PC-3 (cell line): ENCODE results near the gene PPIL1. TPM values are rescaled to one million over a fixed set of nuclear protein-coding genes. Genes with fewer than 3 reads are reported as not detected.
A peak's percentile ranks its signal among the peaks of the same experiment; 100 is the strongest.

ENCODE experiments used
- ATAC-seq: fragments of 200-7000 bp; cut with Tn5 transposase; 2 replicates; pipeline ENCODE4 v1.9.1; 2020; ENCODE audit warnings: mild to moderate bottlenecking, moderate library complexity
- BruUV-seq: library from RNA; stranded (reverse); fragments of 400-500 nt; replicated peaks from 2 replicates; lab custom pipeline; 2021; lab: Mats Ljungman, UMichigan
- CTCF ChIA-PET: fragments of 300-600 bp; sonication (Branson Sonifier 250); formaldehyde crosslinking; loops from one replicate; lab custom pipeline; 2022; ENCODE audit warnings: antibody characterized with exemption; lab: Charles Lee
- POLR2A ChIA-PET: fragments of 300-600 bp; sonication (Branson Sonifier 250); formaldehyde crosslinking; loops from one replicate; lab custom pipeline; 2022; ENCODE audit warnings: antibody characterized with exemption; ENCODE audit not compliant: unreplicated experiment; lab: Charles Lee
- DNase-seq: peaks from one replicate; pipeline ENCODE4 v3.0.0-alpha.2; 2015
- H2AFZ ChIP-seq: fragments of 300-600 bp; sonication (generic); 2 replicates; pipeline ENCODE4 v1.6.0; 2016; ENCODE audit warnings: antibody characterized with exemption, low read length
- H3F3A ChIP-seq: fragments of 300-600 bp; sonication (generic); one replicate; pipeline ENCODE4 v1.6.0; 2017; ENCODE audit warnings: antibody characterized with exemption, low read length, control low read depth, mild to moderate bottlenecking; ENCODE audit not compliant: unreplicated experiment
- H3K27ac ChIP-seq: fragments of 300-600 bp; sonication (generic); 2 replicates; pipeline ENCODE4 v1.5.1; 2016; ENCODE audit warnings: mild to moderate bottlenecking, low read length
- H3K27me3 ChIP-seq: fragments of 300-600 bp; sonication (generic); 2 replicates; pipeline ENCODE4 v1.6.1; 2016; ENCODE audit warnings: low read length, mixed read lengths
- H3K36me3 ChIP-seq: fragments of 300-600 bp; sonication (generic); 2 replicates; pipeline ENCODE4 v1.6.1; 2016; ENCODE audit warnings: low read depth, mixed run types, low read length, mixed read lengths
- H3K4me1 ChIP-seq: fragments of 300-600 bp; sonication (generic); 2 replicates; pipeline ENCODE4 v1.5.1; 2016; ENCODE audit warnings: low read length; ENCODE audit not compliant: insufficient read depth
- H3K4me2 ChIP-seq: fragments of 300-600 bp; sonication (generic); 2 replicates; pipeline ENCODE4 v1.6.0; 2016; ENCODE audit warnings: low read length
- H3K4me3 ChIP-seq: fragments of 300-600 bp; sonication (generic); 2 replicates; pipeline ENCODE4 v1.5.1; 2016; ENCODE audit warnings: mild to moderate bottlenecking, low read length, mixed read lengths
- H3K79me2 ChIP-seq: fragments of 300-600 bp; sonication (generic); 2 replicates; pipeline ENCODE4 v1.6.1; 2017; ENCODE audit warnings: low read length, mixed read lengths
- H3K9ac ChIP-seq: fragments of 300-600 bp; sonication (generic); 2 replicates; pipeline ENCODE4 v1.6.0; 2016; ENCODE audit warnings: mild to moderate bottlenecking, low read length
- H3K9me2 ChIP-seq: fragments of 300-600 bp; sonication (generic); replicated peaks from 2 replicates; pipeline ENCODE4 v1.6.1; 2016; ENCODE audit warnings: mixed run types, low read length, mixed read lengths
- H3K9me3 ChIP-seq: fragments of 300-600 bp; sonication (generic); 2 replicates; pipeline ENCODE4 v1.6.1; 2016; ENCODE audit warnings: low read length, mixed read lengths
- H4K20me1 ChIP-seq: fragments of 300-600 bp; sonication (generic); 2 replicates; pipeline ENCODE4 v1.6.1; 2016; ENCODE audit warnings: low read length, mixed read lengths
- CTCF ChIP-seq: fragments of 300-600 bp; sonication (generic); conservative IDR thresholded peaks from 2 replicates; pipeline ENCODE4 v1.5.1; 2017; ENCODE audit warnings: antibody characterized with exemption, low read depth, mild to moderate bottlenecking, low read length
- EZH2 ChIP-seq: fragments of 300-600 bp; sonication (generic); IDR thresholded peaks from one replicate; pipeline ENCODE4 v1.6.1; 2017; ENCODE audit warnings: antibody characterized with exemption, mild to moderate bottlenecking, low read length; ENCODE audit not compliant: unreplicated experiment
- EZH2phosphoT487 ChIP-seq: fragments of 300-600 bp; sonication (generic); IDR thresholded peaks from 2 replicates; pipeline ENCODE4 v1.6.1; 2018; ENCODE audit warnings: mild to moderate bottlenecking, antibody characterized with exemption, low read length, borderline replicate concordance
- intact Hi-C: fragments of 100-400 bp; cut with micrococcal nuclease; formaldehyde crosslinking; loops from 2 replicates; pipeline ENCODE4 v1.9.0; 2023
- total RNA-seq: library from RNA; depleted of rRNA; stranded (reverse); fragments of >200 nt; gene quantifications from 2 replicates; pipeline ENCODE4 v1.2.3, GENCODE V29; 2014

PPIL1 gene
- total RNA-seq, 1 experiment from 2014 or later = 39.9 TPM

DNA sequence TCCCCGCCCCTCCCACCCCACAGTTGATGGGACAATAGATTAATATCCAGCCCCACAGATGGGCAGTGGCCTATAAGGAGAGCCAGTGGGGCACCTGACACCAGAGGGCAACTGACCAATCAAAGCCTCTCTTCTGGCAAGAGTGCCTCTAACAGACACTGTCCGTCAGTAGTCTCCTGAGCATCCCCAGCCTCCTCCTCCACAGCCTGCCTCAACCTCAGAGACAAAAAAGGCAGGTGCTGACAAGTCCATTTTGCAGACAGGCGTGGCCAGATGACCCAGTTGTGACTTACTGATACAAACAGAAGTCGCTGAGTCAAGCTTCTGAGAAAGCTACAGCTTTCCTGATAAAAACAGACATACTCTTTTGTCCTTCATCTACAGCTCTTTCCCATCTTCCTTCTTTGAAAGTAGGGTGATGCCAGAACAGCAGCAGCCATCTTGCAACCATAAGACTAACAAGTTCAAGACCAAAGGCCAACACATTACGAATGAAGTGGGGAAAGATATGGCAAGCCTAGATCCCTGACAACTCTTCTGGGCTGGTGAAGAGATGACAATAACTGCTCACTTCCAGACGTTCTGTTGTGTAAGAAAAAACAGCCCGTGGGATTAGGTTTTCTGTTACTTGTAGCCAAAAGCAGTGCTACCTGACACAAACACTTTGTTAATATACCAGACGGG is 12.3 kb downstream of the PPIL1 start:
- Histone ChIP-seq H3K27me3 (no peaks in the 10 kb centered on the region), H2AFZ (no peak overlapping the region), H3K79me2 (peaks cover 68% of the 10 kb centered on the region), H3K4me1 (no peaks in the 10 kb centered on the region), H3K36me3 (peaks cover 30% of the 10 kb centered on the region), H4K20me1 (no peaks in the 10 kb centered on the region), H3K9ac (no peak overlapping the region), H3K27ac (no peak overlapping the region), H3K9me2 (no peaks in the 10 kb centered on the region), H3F3A (no peaks in the 10 kb centered on the region), H3K4me2 (no peak overlapping the region), H3K4me3 (no peak overlapping the region), H3K9me3 (no peaks in the 10 kb centered on the region)
- ATAC-seq (no peak), DNase-seq (no peak)
- TF ChIP-seq CTCF (no peak), EZH2 (no peak), EZH2phosphoT487 (no peak)
- intact Hi-C loops = no loop called here
- no TSS peak for BruUV-seq
- ChIA-PET POLR2A (interaction anchor here (0.6 kb wide), 1 partner anchor 40 kb away, joined by 3 read pairs; no protein-coding TSS in a partner anchor), CTCF (no interaction called here)

DNA sequence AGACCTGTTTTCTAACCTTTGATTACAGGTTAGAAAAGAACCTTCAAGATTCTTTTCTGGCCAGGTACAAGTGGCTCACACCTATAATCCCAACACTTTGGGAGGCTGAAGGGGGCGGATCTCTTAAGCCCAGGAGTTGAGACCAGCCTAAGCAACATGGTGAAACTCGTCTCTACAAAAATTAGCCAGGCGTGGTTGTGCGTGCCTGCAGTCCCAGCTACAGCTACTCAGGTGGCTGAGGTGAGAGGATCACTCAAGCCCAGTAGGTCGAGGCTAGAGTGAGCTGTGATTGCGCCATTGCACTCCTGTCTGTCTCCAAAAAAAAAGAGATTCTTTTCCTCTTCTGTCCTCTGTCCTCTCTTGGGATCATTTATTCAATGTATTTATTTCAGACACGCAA is 14.5 kb downstream of the PPIL1 start:
- no peaks in the 10 kb centered on the region for H3F3A ChIP-seq
- peaks cover 35% of the 10 kb centered on the region for H3K36me3 ChIP-seq
- no peak overlapping the region for H3K4me3 ChIP-seq
- H3K27ac ChIP-seq = no peak overlapping the region
- no peak overlapping the region for H3K4me2 ChIP-seq
- no TSS peak for BruUV-seq
- no peak overlapping the region for H3K9ac ChIP-seq
- H3K4me1 ChIP-seq = no peaks in the 10 kb centered on the region
- ChIA-PET CTCF (no interaction called here), POLR2A (no interaction called here)
- DNase-seq = no peak
- TF ChIP-seq CTCF (no peak), EZH2 (no peak), EZH2phosphoT487 (no peak)
- no peaks in the 10 kb centered on the region for H4K20me1 ChIP-seq
- no peaks in the 10 kb centered on the region for H3K9me2 ChIP-seq
- no peak overlapping the region for H2AFZ ChIP-seq
- intact Hi-C loops = no loop called here
- peaks cover 46% of the 10 kb centered on the region for H3K79me2 ChIP-seq
- ATAC-seq = no peak
- no peaks in the 10 kb centered on the region for H3K9me3 ChIP-seq
- H3K27me3 ChIP-seq = no peaks in the 10 kb centered on the region

- H3K4me1 ChIP-seq = peaks cover 4% of the 10 kb centered on the region; the same call in 1 of the 2 replicates
- CTCF ChIA-PET = no interaction called here
- H4K20me1 ChIP-seq = no peaks in the 10 kb centered on the region
These were observed 16.1 kb downstream of the PPIL1 start for GRCh38 chr6:36858407-36858981.

More at GRCh38 chr6:36858407-36858981, 16.1 kb downstream of the PPIL1 start:
- Histone ChIP-seq H3F3A (no peaks in the 10 kb centered on the region), H2AFZ (no peak overlapping the region), H3K9ac (no peak overlapping the region), H3K9me2 (no peaks in the 10 kb centered on the region), H3K27me3 (no peaks in the 10 kb centered on the region), H3K79me2 (peaks cover 32% of the 10 kb centered on the region), H3K4me2 (no peak overlapping the region), H3K4me3 (no peak overlapping the region), H3K27ac (no peak overlapping the region), H3K36me3 (peaks cover 40% of the 10 kb centered on the region), H3K9me3 (no peaks in the 10 kb centered on the region)
- BruUV-seq = no TSS peak
- DNase-seq (no peak), ATAC-seq (peak; percentile 54)
- no peak for TF ChIP-seq EZH2
- no peak for TF ChIP-seq EZH2phosphoT487
- TF ChIP-seq CTCF = no peak
- intact Hi-C loops = no loop called here
- POLR2A ChIA-PET = no interaction called here
